IMR-90 (cell line): Measurements from ENCODE around the gene ARHGAP18. TPM values are rescaled to one million over a fixed set of nuclear protein-coding genes. Genes with fewer than 3 reads are reported as not detected.

Experiments used
- ATAC-seq: fragments of 200-7000 bp; cut with Tn5 transposase; 2 replicates; pipeline ENCODE4 v1.9.1; 2020; ENCODE audit warnings: low read depth, mild to moderate bottlenecking, moderate library complexity
- Bru-seq: library from RNA; stranded (reverse); fragments of 400-500 nt; gene quantifications from one replicate; lab custom pipeline; 2021; lab: Mats Ljungman, UMichigan
- BruChase-seq, 2 experiments: library from RNA; stranded (reverse); fragments of 400-500 nt; gene quantifications; one replicate each; lab custom pipeline; 2021; lab: Mats Ljungman, UMichigan
- BruUV-seq: library from RNA; stranded (reverse); fragments of 400-500 nt; replicated peaks from 2 replicates; lab custom pipeline; 2021; lab: Mats Ljungman, UMichigan
- CTCF ChIA-PET: fragments of 300-600 bp; formaldehyde crosslinking; extraction: SDS; loops from one replicate; lab custom pipeline; 2021; ENCODE audit warnings: antibody characterized with exemption; lab: Yijun Ruan, JAX
- POLR2A ChIA-PET: fragments of 300-600 bp; sonication (Branson Sonifier 250); formaldehyde crosslinking; loops from one replicate; lab custom pipeline; 2022; ENCODE audit warnings: antibody characterized with exemption; ENCODE audit not compliant: unreplicated experiment; lab: Charles Lee
- DNase-seq: peaks from one replicate; pipeline ENCODE4 v3.0.0; 2013
- H2AFZ ChIP-seq: replicated peaks from 2 replicates; pipeline ENCODE3; 2013; ENCODE audit warnings: low read length, mild to moderate bottlenecking; ENCODE audit not compliant: poor library complexity
- H2AK5ac ChIP-seq: 2 replicates; pipeline ENCODE4 v1.6.1; 2013; ENCODE audit warnings: low read depth, low read length, inconsistent platforms
- H2AK9ac ChIP-seq: replicated peaks from 2 replicates; pipeline ENCODE3; 2013; ENCODE audit warnings: mild to moderate bottlenecking, low read depth, low read length, moderate library complexity; ENCODE audit not compliant: poor library complexity
- H2BK120ac ChIP-seq: 2 replicates; pipeline ENCODE4 v1.6.1; 2013; ENCODE audit warnings: low read depth, low read length, inconsistent platforms
- H2BK15ac ChIP-seq: 3 replicates; pipeline ENCODE4 v1.6.1; 2013; ENCODE audit warnings: low read depth, low read length, inconsistent platforms
- H2BK20ac ChIP-seq: 2 replicates; pipeline ENCODE4 v1.6.1; 2013; ENCODE audit warnings: low read depth, mild to moderate bottlenecking, inconsistent platforms, low read length, moderate library complexity
- H2BK5ac ChIP-seq: 2 replicates; pipeline ENCODE4 v1.6.1; 2013; ENCODE audit warnings: mild to moderate bottlenecking, low read depth, low read length, inconsistent platforms; ENCODE audit not compliant: poor library complexity, severe bottlenecking
- H3K14ac ChIP-seq: replicated peaks from 2 replicates; pipeline ENCODE4 v1.6.1; 2013; ENCODE audit warnings: low read depth, low read length, inconsistent platforms
- H3K18ac ChIP-seq: 2 replicates; pipeline ENCODE4 v1.6.1; 2013; ENCODE audit warnings: low read depth, low read length, control low read depth
- H3K23ac ChIP-seq: 2 replicates; pipeline ENCODE4 v1.6.1; 2013; ENCODE audit warnings: low read depth, low read length, inconsistent platforms
- H3K27ac ChIP-seq: 2 replicates; pipeline ENCODE4 v1.5.1; 2013; ENCODE audit warnings: mild to moderate bottlenecking, control low read depth, low read length; ENCODE audit not compliant: insufficient read depth
- H3K27me3 ChIP-seq: 2 replicates; pipeline ENCODE4 v1.6.1; 2013; ENCODE audit warnings: low read length; ENCODE audit not compliant: control insufficient read depth, insufficient read depth
- H3K36me3 ChIP-seq: 2 replicates; pipeline ENCODE4 v1.6.1; 2013; ENCODE audit warnings: low read length, mixed read lengths; ENCODE audit not compliant: control insufficient read depth, insufficient read depth
- H3K4ac ChIP-seq: 2 replicates; pipeline ENCODE4 v1.6.1; 2013; ENCODE audit warnings: low read depth, low read length, inconsistent platforms
- H3K4me1 ChIP-seq: 2 replicates; pipeline ENCODE4 v1.6.1; 2013; ENCODE audit warnings: low read length, mixed read lengths; ENCODE audit not compliant: control insufficient read depth, insufficient read depth
- H3K4me2 ChIP-seq: 2 replicates; pipeline ENCODE4 v1.6.1; 2013; ENCODE audit warnings: low read depth, mild to moderate bottlenecking, control low read depth, low read length, moderate library complexity
- H3K4me3 ChIP-seq: 2 replicates; pipeline ENCODE4 v1.5.1; 2013; ENCODE audit warnings: low read depth, mild to moderate bottlenecking, control low read depth, low read length, moderate library complexity; ENCODE audit not compliant: insufficient read depth
- H3K56ac ChIP-seq: 2 replicates; pipeline ENCODE4 v1.6.1; 2013; ENCODE audit warnings: low read length, inconsistent platforms; ENCODE audit not compliant: insufficient read depth; ENCODE audit errors: extremely low read depth
- H3K79me1 ChIP-seq, 2 experiments: 2 replicates each; pipeline ENCODE4 v1.6.1; 2013; ENCODE audit warnings: low read length in 2 of 2, inconsistent platforms in 1 of 2, low read depth in 1 of 2
- H3K9ac ChIP-seq: 2 replicates; pipeline ENCODE4 v1.6.1; 2013; ENCODE audit warnings: low read depth, low read length, control low read depth
- H3K9me1 ChIP-seq: 2 replicates; pipeline ENCODE4 v1.6.1; 2013; ENCODE audit warnings: low read length, inconsistent platforms; ENCODE audit not compliant: insufficient read depth
- H3K9me3 ChIP-seq: 2 replicates; pipeline ENCODE4 v1.6.1; 2013; ENCODE audit warnings: low read length; ENCODE audit not compliant: control insufficient read depth, insufficient read depth
- H4K20me1 ChIP-seq: 2 replicates; pipeline ENCODE4 v1.6.1; 2013; ENCODE audit warnings: low read length, inconsistent platforms; ENCODE audit not compliant: insufficient read depth
- H4K5ac ChIP-seq: 2 replicates; pipeline ENCODE4 v1.6.1; 2013; ENCODE audit warnings: mild to moderate bottlenecking, low read depth, low read length, control low read depth
- H4K8ac ChIP-seq, 2 experiments: 2 replicates each; pipeline ENCODE4 v1.6.1; 2013; ENCODE audit warnings: low read depth in 2 of 2, low read length in 2 of 2, control low read depth in 1 of 2, inconsistent platforms in 1 of 2
- H4K91ac ChIP-seq: 2 replicates; pipeline ENCODE4 v1.6.1; 2013; ENCODE audit warnings: low read depth, low read length, inconsistent platforms; ENCODE audit not compliant: insufficient read depth
- BHLHE40 ChIP-seq: fragments of 150-350 bp; IDR thresholded peaks from 2 replicates; pipeline ENCODE4 v1.6.1; 2016; ENCODE audit warnings: mild to moderate bottlenecking, low read depth, low read length
- MAFK ChIP-seq: IDR thresholded peaks from 2 replicates; pipeline ENCODE4 v1.6.1; 2012; ENCODE audit warnings: low read depth, low read length, improper control_type of control experiment
- MAZ ChIP-seq: IDR thresholded peaks from 2 replicates; pipeline ENCODE4 v1.6.1; 2012; ENCODE audit warnings: low read depth, mild to moderate bottlenecking, low read length, improper control_type of control experiment, moderate library complexity, borderline replicate concordance
- MXI1 ChIP-seq: IDR thresholded peaks from 2 replicates; pipeline ENCODE4 v1.6.1; 2012; ENCODE audit warnings: low read depth, mild to moderate bottlenecking, low read length, moderate library complexity, borderline replicate concordance
- RAD21 ChIP-seq: IDR thresholded peaks from 2 replicates; pipeline ENCODE4 v1.6.1; 2012; ENCODE audit warnings: low read length, improper control_type of control experiment
- RCOR1 ChIP-seq: IDR thresholded peaks from 2 replicates; pipeline ENCODE4 v1.6.1; 2012; ENCODE audit warnings: mild to moderate bottlenecking, low read length, improper control_type of control experiment; ENCODE audit not compliant: insufficient replicate concordance
- RFX5 ChIP-seq: IDR thresholded peaks from 2 replicates; pipeline ENCODE4 v1.8.0; 2012; ENCODE audit warnings: low read depth, mild to moderate bottlenecking, low read length, moderate library complexity
- SMC3 ChIP-seq: fragments of 150-350 bp; IDR thresholded peaks from 2 replicates; pipeline ENCODE4 v1.6.1; 2016; ENCODE audit warnings: low read depth, mild to moderate bottlenecking, antibody characterized with exemption, low read length, moderate library complexity
- WGBS, 2 experiments: methylation state at CpG; one replicate each; pipeline versions ENCODE4 v1.1.5 to v1.1.7; 2013; ENCODE audit warnings: missing lambda C conversion rate in 2 of 2; ENCODE audit not compliant: insufficient read length in 1 of 2; ENCODE audit errors: extremely low coverage in 2 of 2; 5-methylcytosine and 5-hydroxymethylcytosine counted together
- dilution Hi-C: fragments of 300-500 bp; cut with HindIII; formaldehyde crosslinking; loops from one replicate; pipeline ENCODE4 v1.14.3; 2018; ENCODE audit warnings: low sequenced_read_pairs; ENCODE audit not compliant: unreplicated experiment
- in situ Hi-C: fragments of 300-500 bp; cut with MboI; formaldehyde crosslinking; loops from 3 replicates; pipeline ENCODE4 v1.14.3; 2019; ENCODE audit warnings: low sequenced_read_pairs, inconsistent platforms, mixed read lengths
- intact Hi-C: fragments of 100-400 bp; cut with micrococcal nuclease; formaldehyde crosslinking; loops from 2 replicates; pipeline ENCODE4 v1.10.0; 2022
- long read RNA-seq: library from polyadenylated mRNA; unstranded; transcript quantifications from one replicate; pipeline ENCODE4 v2.0.0, GENCODE V29; 2021; ENCODE audit not compliant: unreplicated experiment
- polyA plus RNA-seq, 3 experiments: library from polyadenylated mRNA; depleted of rRNA; stranded (reverse); fragments of >200 nt; gene quantifications; 2 replicates each; pipeline ENCODE4 v1.2.3, GENCODE V29; 2012; ENCODE audit warnings: low replicate concordance in 1 of 3
- total RNA-seq: library from RNA; depleted of rRNA; stranded (reverse); fragments of >200 nt; gene quantifications from 2 replicates; pipeline ENCODE4 v1.2.3, GENCODE V29; 2012; rRNA removed
- TF ChIP-seq, protein P1 (sequence below): conservative IDR thresholded peaks from 2 replicates; pipeline ENCODE4 v1.5.1; 2012; ENCODE audit warnings: mild to moderate bottlenecking, low read depth, low read length, improper control_type of control experiment

The ARHGAP18 gene, protein sequence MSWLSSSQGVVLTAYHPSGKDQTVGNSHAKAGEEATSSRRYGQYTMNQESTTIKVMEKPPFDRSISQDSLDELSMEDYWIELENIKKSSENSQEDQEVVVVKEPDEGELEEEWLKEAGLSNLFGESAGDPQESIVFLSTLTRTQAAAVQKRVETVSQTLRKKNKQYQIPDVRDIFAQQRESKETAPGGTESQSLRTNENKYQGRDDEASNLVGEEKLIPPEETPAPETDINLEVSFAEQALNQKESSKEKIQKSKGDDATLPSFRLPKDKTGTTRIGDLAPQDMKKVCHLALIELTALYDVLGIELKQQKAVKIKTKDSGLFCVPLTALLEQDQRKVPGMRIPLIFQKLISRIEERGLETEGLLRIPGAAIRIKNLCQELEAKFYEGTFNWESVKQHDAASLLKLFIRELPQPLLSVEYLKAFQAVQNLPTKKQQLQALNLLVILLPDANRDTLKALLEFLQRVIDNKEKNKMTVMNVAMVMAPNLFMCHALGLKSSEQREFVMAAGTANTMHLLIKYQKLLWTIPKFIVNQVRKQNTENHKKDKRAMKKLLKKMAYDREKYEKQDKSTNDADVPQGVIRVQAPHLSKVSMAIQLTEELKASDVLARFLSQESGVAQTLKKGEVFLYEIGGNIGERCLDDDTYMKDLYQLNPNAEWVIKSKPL
- total RNA-seq (17.0 and 25.0 TPM in 2 replicates), polyA plus RNA-seq (2012; rRNA removed) (5.0 and 6.2 TPM in 2 replicates), Bru-seq, nascent RNA (percentile 77 among the genes with signal in this experiment), BruChase-seq, experiment 1, labeled RNA remaining after a 6-hour chase (percentile 68 among the genes with signal in this experiment), BruChase-seq, experiment 2, labeled RNA remaining after a 2-hour chase (percentile 62 among the genes with signal in this experiment)
- polyA plus RNA-seq (2012; cell fraction: cytosol; rRNA removed): 1.0 and 1.2 TPM in 2 replicates
- polyA plus RNA-seq (2012; cell fraction: nucleus; rRNA removed; ENCODE audit: low replicate concordance): 0.46 and 3.5 TPM in 2 replicates
- long read RNA-seq, full-length matches to known transcripts: 2 of 18 reads
- long read RNA-seq, partial matches to known transcripts: 15 of 18 reads
- long read RNA-seq, other reads (novel, unspliced or antisense): 1 of 18 reads

DNA sequence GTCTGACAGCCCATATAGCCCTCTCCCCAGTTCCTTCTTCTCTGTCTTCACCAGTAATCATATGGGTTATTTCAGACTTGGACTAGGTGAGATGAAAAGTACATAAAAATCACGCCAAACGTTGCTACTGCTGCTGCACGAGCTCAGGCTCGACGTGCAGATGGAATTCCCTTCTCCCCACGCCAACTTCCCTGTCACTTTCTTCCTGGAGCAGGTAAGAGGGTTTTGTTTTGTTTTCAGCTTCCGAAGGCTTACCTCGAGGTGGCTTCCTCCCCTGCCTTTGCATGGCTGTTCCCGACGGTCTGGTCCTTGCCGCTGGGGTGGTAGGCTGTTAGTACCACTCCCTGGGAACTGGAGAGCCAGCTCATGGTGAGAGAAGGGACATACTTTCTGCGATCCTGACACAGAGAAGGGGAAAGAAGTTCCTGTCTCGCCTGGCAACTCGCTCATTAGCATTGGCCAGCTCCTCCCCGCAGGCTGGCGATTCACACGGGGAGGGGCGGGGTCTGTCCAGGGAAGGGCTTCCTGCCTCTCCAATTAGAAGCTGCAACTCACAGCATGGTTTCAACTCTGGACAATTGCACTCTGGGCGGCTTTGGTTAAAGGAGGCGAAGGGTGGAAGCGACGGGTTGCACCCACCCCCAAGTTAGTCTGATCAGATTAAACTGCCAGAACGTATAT is at the start of gene ARHGAP18:
Gene ARHGAP18, minus strand, starts transcription at position 409 of the 681 bp plus-strand sequence. Its CDS starts 41 bp downstream, at position 368.
- peak within 1 kb of the TSS; percentile 40 for H2BK20ac ChIP-seq
- H3K14ac ChIP-seq: peak within 1 kb of the TSS; percentile 62
- peak within 1 kb of the TSS; percentile 60 for H3K4me3 ChIP-seq
- WGBS, 2 experiments: 0% methylated on average over 1 of the region's 23 CpGs; no CpG with 5 or more reads in 1 of the 2 experiments
- TSS peak; percentile 52 for BruUV-seq
- peak within 1 kb of the TSS; percentile 35 for H2AK5ac ChIP-seq
- H2AFZ ChIP-seq: peak within 1 kb of the TSS; percentile 83
- H4K5ac ChIP-seq: peak within 1 kb of the TSS; percentile 15; the same call in 1 of the 2 replicates
- H3K56ac ChIP-seq: peak within 1 kb of the TSS; percentile 41; the same call in 1 of the 2 replicates
- DNase-seq (peak; percentile 89), ATAC-seq (peak; percentile 99)
- H3K27ac ChIP-seq: peak within 1 kb of the TSS; percentile 58
- peak within 1 kb of the TSS; percentile 77 for H2AK9ac ChIP-seq
- H3K4ac ChIP-seq: peak within 1 kb of the TSS; percentile 87
- peak within 1 kb of the TSS; percentile 81 for H2BK120ac ChIP-seq
- H3K9ac ChIP-seq: peak within 1 kb of the TSS; percentile 59
- intact Hi-C loops (no loop called here), in situ Hi-C loops (no loop called here), dilution Hi-C loops (no loop called here)
- H3K4me2 ChIP-seq: peak within 1 kb of the TSS; percentile 89
- H4K20me1 ChIP-seq: no peaks in the 10 kb centered on the region
- H3K36me3 ChIP-seq: no peaks in the 10 kb centered on the region
- POLR2A ChIA-PET: interaction anchor here (0.7 kb wide), 1 partner anchor 8 kb away, joined by 3 read pairs; no protein-coding TSS in a partner anchor
- H3K23ac ChIP-seq: peak within 1 kb of the TSS; percentile 83
- H3K4me1 ChIP-seq: peaks cover 8% of the 10 kb centered on the region
- peak within 1 kb of the TSS; percentile 70 for H2BK5ac ChIP-seq
- H4K91ac ChIP-seq: peak within 1 kb of the TSS; percentile 87
- CTCF ChIA-PET: interaction anchor here (0.8 to 1.1 kb wide), 2 partner anchors 10 to 66 kb away, joined by 3 read pairs; no protein-coding TSS in a partner anchor
- peak within 1 kb of the TSS; percentile 18 for H3K18ac ChIP-seq
- H3K9me3 ChIP-seq: no peaks in the 10 kb centered on the region
- no peaks in the 10 kb centered on the region for H3K27me3 ChIP-seq
- H2BK15ac ChIP-seq: peak within 1 kb of the TSS; percentile 69; the same call in 2 of the 3 replicates
- H4K8ac ChIP-seq: peak within 1 kb of the TSS; percentile 31 to 72; a peak in 3 of 4 replicates
- peaks cover 13 to 34% of the 10 kb centered on the region in 2 experiments for H3K79me1 ChIP-seq
- peaks cover 6% of the 10 kb centered on the region; the same call in 1 of the 2 replicates for H3K9me1 ChIP-seq
- TF ChIP-seq MAZ (peak; percentile 80; the same call in 1 of the 2 replicates), SMC3 (no peak), MAFK (no peak), RCOR1 (no peak), MXI1 (peak; percentile 75), RFX5 (no peak), BHLHE40 (no peak), RAD21 (peak; percentile 21; the same call in 1 of the 2 replicates)
- TF ChIP-seq, protein P1, sequence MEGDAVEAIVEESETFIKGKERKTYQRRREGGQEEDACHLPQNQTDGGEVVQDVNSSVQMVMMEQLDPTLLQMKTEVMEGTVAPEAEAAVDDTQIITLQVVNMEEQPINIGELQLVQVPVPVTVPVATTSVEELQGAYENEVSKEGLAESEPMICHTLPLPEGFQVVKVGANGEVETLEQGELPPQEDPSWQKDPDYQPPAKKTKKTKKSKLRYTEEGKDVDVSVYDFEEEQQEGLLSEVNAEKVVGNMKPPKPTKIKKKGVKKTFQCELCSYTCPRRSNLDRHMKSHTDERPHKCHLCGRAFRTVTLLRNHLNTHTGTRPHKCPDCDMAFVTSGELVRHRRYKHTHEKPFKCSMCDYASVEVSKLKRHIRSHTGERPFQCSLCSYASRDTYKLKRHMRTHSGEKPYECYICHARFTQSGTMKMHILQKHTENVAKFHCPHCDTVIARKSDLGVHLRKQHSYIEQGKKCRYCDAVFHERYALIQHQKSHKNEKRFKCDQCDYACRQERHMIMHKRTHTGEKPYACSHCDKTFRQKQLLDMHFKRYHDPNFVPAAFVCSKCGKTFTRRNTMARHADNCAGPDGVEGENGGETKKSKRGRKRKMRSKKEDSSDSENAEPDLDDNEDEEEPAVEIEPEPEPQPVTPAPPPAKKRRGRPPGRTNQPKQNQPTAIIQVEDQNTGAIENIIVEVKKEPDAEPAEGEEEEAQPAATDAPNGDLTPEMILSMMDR: no peak
